ENCODE measurements around the gene SPEM3.

GRCh38 chr17:7405350-7406234 lies 23.1 kb upstream of the SPEM3 start:
- TF ChIP-seq TAF1 (IDR thresholded peaks at IDR 0.05; ENCODE audit: borderline replicate concordance, insufficient read depth, low read length) (no peak), SIN3A (IDR thresholded peaks at IDR 0.05; ENCODE audit: borderline replicate concordance, insufficient read depth, low read length) (no peak)
